Heart left ventricle (tissue), 16 donors: ENCODE measurements around the gene TTC3. TPM values are rescaled to one million over a fixed set of nuclear protein-coding genes. Genes with fewer than 3 reads are reported as not detected.

Experiments used
- ATAC-seq, 4 donors: fragments of 200-7000 bp; cut with Tn5 transposase; one replicate each; pipeline ENCODE4 v1.9.1; 2020 to 2022; ENCODE audit warnings: moderate library complexity in 4 of 4, mild to moderate bottlenecking in 3 of 4, moderate number of reproducible peaks in 1 of 4
- DNase-seq, 5 donors: peaks; one replicate each; pipeline ENCODE4 v3.0.0-alpha.2; 2020
- H3K27ac ChIP-seq, 12 donors: fragments of 200-600 bp; sonication (generic) in 4 of 12; one replicate each; pipeline versions ENCODE4 v1.5.0 to v1.8.0; 2016 to 2022; ENCODE audit warnings: mild to moderate bottlenecking in 2 of 12
- H3K27me3 ChIP-seq, 9 donors: fragments of 200-600 bp; sonication (generic) in 2 of 9; one replicate each; pipeline versions ENCODE4 v1.5.1 to v1.8.0; 2016 to 2022; ENCODE audit warnings: mild to moderate bottlenecking in 3 of 9
- H3K36me3 ChIP-seq, 9 donors: fragments of 200-600 bp; sonication (generic) in 2 of 9; one replicate each; pipeline versions ENCODE4 v1.5.0 to v1.8.0; 2018 to 2022; ENCODE audit warnings: mild to moderate bottlenecking in 2 of 9
- H3K4me1 ChIP-seq, 12 donors: fragments of 200-600 bp; sonication (generic) in 4 of 12; one replicate each; pipeline versions ENCODE4 v1.5.0 to v1.8.0; 2016 to 2022; ENCODE audit warnings: mild to moderate bottlenecking in 3 of 12
- H3K4me3 ChIP-seq, 12 donors: fragments of 200-600 bp; sonication (generic) in 4 of 12; one replicate each; pipeline versions ENCODE4 v1.5.0 to v1.8.0; 2017 to 2022; ENCODE audit warnings: mild to moderate bottlenecking in 9 of 12, moderate library complexity in 4 of 12
- H3K9me3 ChIP-seq, 12 donors: fragments of 200-600 bp; sonication (generic) in 4 of 12; one replicate each; pipeline versions ENCODE4 v1.5.0 to v1.8.0; 2016 to 2022; ENCODE audit warnings: mild to moderate bottlenecking in 1 of 12
- CTCF ChIP-seq, 12 donors: fragments of 200-600 bp; sonication (generic) in 4 of 12; IDR thresholded peaks; one replicate each; pipeline versions ENCODE4 v1.5.0 to v1.8.0; 2018 to 2022; ENCODE audit warnings: antibody characterized with exemption in 12 of 12, mild to moderate bottlenecking in 5 of 12
- POLR2A ChIP-seq, 2 donors: fragments of 450-650 bp; IDR thresholded peaks; one replicate each; pipeline ENCODE4 v1.6.1; 2017; ENCODE audit warnings: antibody characterized with exemption in 2 of 2, mild to moderate bottlenecking in 2 of 2, moderate library complexity in 2 of 2
- WGBS, 4 donors: extraction: QIAGEN DNeasy Blood & Tissue Kit in 2 of 4; methylation state at CpG; one replicate each; pipeline versions ENCODE4 v1.1.5 to v1.1.7; 2013 to 2018; 5-methylcytosine and 5-hydroxymethylcytosine counted together
- intact Hi-C, 10 donors: fragments of 100-400 bp; cut with DNase I; formaldehyde crosslinking; loops; one replicate each; pipeline versions ENCODE4 v1.11.1 to v1.14.2; 2022
- polyA plus RNA-seq, 2 donors: library from polyadenylated mRNA; stranded (reverse); fragments of 200-250 nt; gene quantifications; one replicate each; pipeline ENCODE4 v1.2.3, GENCODE V29; 2013
- total RNA-seq, 9 donors: library from RNA; depleted of rRNA in 2 of 9; stranded (reverse); fragments of >200 nt in 2 of 9; fragmentation: NEBNext Ultra II Directional in 3 of 9; extraction: Animal tissue kit (Norgen Biotek cat#: 25700) in 3 of 9; gene quantifications; one replicate each; pipeline versions ENCODE4 v1.1.0 to v1.2.4, GENCODE V29; 2016 to 2023
- donor health status: ischemic (EF 13 %, LVEDD 7.1; RV severe dilation, severe dysfunction).
- donor health status: healthy with polysubstance abuse.
- donor health status: DM: no; HTN: yes; CAD: no.
- donor health status: DM: no; HTN: no; CAD: no.
- donor health status: ischemic (EF 25% LVEDD 6.9; RV normal size, moderate dysfunction).
- donor health status: ischemic (EF 25% LVEDD 5.7; RV mildly dilated, moderate dysfunction).
- donor health status: healthy.
- donor health status: DM: yes; HTN: yes; CAD: no.
- donor health status: ischemic (EF 35%, LVEDD 5.7; RV mildly dilated, moderate dysfunction).
- donor health status: nonischemic (EF 11% LVEDD 7.7; RV severe dilation, severe dysfunction).
- donor health status: DM: yes; HTN: yes; CAD: no.
- donor health status: PGD.
- donor health status: ischemic (EF 29% LVEDD 5.4; RV normal size, mild dysfunction).
- donor health status: nonischemic (EF 23%, LVEDD 6.1; RV moderate dilation, normal function).

TTC3 gene
- total and polyA plus RNA-seq, 11 donors, result 15.2 to 72.1 (median 44.5) TPM

DNA sequence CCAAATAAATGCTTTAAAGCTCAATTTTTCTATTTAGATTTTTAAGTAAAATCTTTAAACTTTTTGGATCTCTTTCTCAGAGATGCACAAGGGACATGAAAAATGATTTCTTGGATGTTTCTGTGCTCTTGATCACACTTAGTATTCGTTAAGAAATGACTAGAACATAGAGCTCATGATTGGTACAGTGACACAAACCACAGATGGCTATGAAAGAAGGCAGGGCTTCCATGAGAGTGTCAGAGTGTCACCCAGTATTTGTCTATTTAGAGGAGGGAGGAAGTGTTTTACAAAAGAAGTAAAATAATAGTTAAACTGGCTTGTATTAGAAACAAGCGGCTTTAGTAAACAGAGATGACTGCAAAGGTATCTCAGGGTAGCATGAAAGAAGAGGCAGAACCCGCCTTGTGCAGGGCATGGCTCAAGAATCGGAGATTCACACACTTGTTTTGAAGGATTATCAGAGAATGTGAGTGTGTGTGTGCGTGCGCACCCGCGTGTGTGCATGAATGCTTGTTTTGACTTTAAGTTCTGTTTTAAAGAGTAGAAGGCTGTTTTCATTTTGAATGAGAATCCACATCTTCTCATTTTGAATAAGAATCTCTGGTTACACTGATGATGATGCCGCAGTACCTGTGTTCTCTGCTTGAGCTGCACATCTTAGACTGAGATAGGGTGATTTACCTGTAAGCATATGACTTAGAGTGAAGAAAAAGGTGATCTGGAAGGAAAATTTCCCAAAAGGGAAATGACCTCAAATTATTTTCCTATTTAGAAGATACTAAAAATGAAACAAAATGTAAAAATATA, 111.9 kb downstream of the TTC3 start:
- no peak for ATAC-seq
- Histone ChIP-seq H3K27ac (no peak overlapping the region), H3K36me3 (peaks cover 0 to 92% (median 56%) of the 10 kb centered on the region in 9 donors), H3K4me3 (no peak overlapping the region), H3K27me3 (no peaks in the 10 kb centered on the region), H3K4me1 (peaks cover 0 to 11% (median 2%) of the 10 kb centered on the region in 12 donors), H3K9me3 (no peaks in the 10 kb centered on the region)
- WGBS, 4 donors, result 92 to 97% (median 95%) methylated on average over 9 of the region's 9 CpGs
- intact Hi-C loops, result no loop called here
- no peak for DNase-seq
- TF ChIP-seq POLR2A (IDR thresholded peaks at IDR 0.05) (no peak), CTCF (IDR thresholded peaks at IDR 0.05) (no peak)

GRCh38 chr21:37186983-37187382, 113.9 kb downstream of the TTC3 start:
- WGBS, 4 donors, result 71 to 86% (median 76%) methylated on average over 2 of the region's 2 CpGs
- no peak for TF ChIP-seq POLR2A (IDR thresholded peaks at IDR 0.05)
- no peak for TF ChIP-seq CTCF (IDR thresholded peaks at IDR 0.05)
- no peak for DNase-seq
- H3K9me3 ChIP-seq, result no peaks in the 10 kb centered on the region
- peaks cover 0 to 98% (median 62%) of the 10 kb centered on the region in 9 donors for H3K36me3 ChIP-seq
- ATAC-seq, result no peak
- intact Hi-C loops, result no loop called here
- H3K4me1 ChIP-seq, result peaks cover 0 to 1% (median 0%) of the 10 kb centered on the region in 12 donors
- H3K27me3 ChIP-seq, result no peaks in the 10 kb centered on the region
- no peak overlapping the region for H3K27ac ChIP-seq
- H3K4me3 ChIP-seq, result no peak overlapping the region

DNA sequence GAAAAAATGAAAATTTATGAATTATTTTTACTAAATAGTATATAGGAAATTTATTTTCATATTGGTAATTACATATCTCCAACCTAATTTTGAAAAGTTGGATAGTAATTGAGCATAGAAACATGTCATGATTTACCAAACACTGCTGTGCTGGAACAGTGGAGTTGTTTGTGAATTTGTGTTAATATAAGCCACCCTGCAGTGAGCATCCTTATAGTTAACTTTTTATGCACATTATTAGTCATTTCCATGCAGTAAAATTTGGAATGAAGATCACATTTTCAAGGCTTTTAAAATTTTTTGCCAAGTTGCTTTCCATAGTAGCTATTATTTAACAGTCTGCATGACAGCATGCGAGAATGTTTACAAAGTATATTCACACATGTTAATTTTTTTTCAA, 115.8 kb downstream of the TTC3 start:
- Histone ChIP-seq H3K9me3 (no peaks in the 10 kb centered on the region), H3K4me3 (no peak overlapping the region), H3K36me3 (peaks cover 0 to 99% (median 76%) of the 10 kb centered on the region in 9 donors), H3K4me1 (no peaks in the 10 kb centered on the region), H3K27ac (no peak overlapping the region), H3K27me3 (no peaks in the 10 kb centered on the region)
- no peak for TF ChIP-seq CTCF (IDR thresholded peaks at IDR 0.05)
- TF ChIP-seq POLR2A (IDR thresholded peaks at IDR 0.05), result no peak
- no peak for DNase-seq
- intact Hi-C loops, result no loop called here
- WGBS, 4 donors, result 93 to 98% (median 95%) methylated on average over 1 of the region's 1 CpG
- no peak for ATAC-seq

GRCh38 chr21:37192019-37192418, 119.0 kb downstream of the TTC3 start:
- ATAC-seq (no peak), DNase-seq (no peak)
- TF ChIP-seq POLR2A (IDR thresholded peaks at IDR 0.05) (no peak), CTCF (IDR thresholded peaks at IDR 0.05) (no peak)
- peaks cover 0 to 100% (median 79%) of the 10 kb centered on the region in 9 donors for H3K36me3 ChIP-seq
- H3K4me1 ChIP-seq, result peaks cover 0 to 7% (median 0%) of the 10 kb centered on the region in 12 donors
- no peak overlapping the region for H3K27ac ChIP-seq
- 77 to 84% (median 79%) methylated on average over 2 of the region's 2 CpGs for WGBS, 4 donors
- H3K4me3 ChIP-seq, result no peak overlapping the region
- intact Hi-C loops, result no loop called here
- no peaks in the 10 kb centered on the region for H3K9me3 ChIP-seq
- H3K27me3 ChIP-seq, result no peaks in the 10 kb centered on the region
